Measurements from ENCODE around the gene NEMP1.

The NEMP1 gene

GRCh38 chr12:57107456-57108155, 29.0 kb upstream of the NEMP1 start:
- Mint-ChIP-seq H3K27ac (peak overlapping the region in 2 of 3 experiments; percentile 21 to 28), H3K4me1 (peaks cover 50% of the 10 kb centered on the region), H3K4me3 (peak overlapping the region; percentile 33 to 45 (median 34)), H3K36me3 (ENCODE audit: low read depth) (peaks cover 31% of the 10 kb centered on the region), H3K9me3 (no peaks in the 10 kb centered on the region), H3K27me3 (ENCODE audit: low read depth) (no peaks in the 10 kb centered on the region)
- no peak for TF ChIP-seq CTCF (IDR thresholded peaks at IDR 0.05; ENCODE audit: unreplicated experiment in 3 of 3)

DNA sequence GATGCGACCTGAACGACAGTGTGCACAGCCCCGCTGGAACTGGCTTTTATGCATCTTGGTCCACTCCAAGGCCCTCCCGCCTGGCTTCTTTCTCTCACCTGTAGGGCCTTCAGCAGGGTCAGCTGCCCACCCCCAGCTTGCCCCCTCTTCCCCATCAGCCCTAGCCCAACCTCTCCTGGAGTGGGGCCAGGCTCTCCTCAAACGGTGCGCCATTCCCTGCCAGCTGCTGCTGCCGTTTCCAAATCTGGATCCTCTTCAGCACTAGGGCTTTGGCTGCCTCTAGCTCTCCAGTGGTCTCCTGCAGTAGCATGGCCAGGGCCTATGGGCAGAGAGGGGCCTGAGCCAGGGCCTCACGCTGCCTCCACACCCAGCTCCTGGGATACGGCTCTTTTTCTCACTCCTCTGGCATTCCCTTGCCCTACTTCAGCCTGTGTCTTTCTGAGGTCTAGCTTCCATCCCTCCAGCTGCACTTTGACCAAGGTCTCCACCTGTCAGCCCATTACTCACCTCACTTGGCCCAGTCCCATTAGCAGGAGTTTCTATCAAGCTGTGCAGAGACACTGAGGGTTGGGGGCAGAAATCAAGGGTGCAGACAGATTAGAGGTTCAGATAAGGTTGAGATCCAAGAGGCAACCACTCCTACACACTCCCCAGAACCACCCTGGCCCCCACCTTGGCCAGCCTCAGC, 27.6 kb upstream of the NEMP1 start:
- Mint-ChIP-seq H3K4me1 (peaks cover 42% of the 10 kb centered on the region), H3K36me3 (ENCODE audit: low read depth) (peaks cover 38% of the 10 kb centered on the region), H3K27ac (no peak overlapping the region), H3K9me3 (no peaks in the 10 kb centered on the region), H3K4me3 (no peak overlapping the region), H3K27me3 (ENCODE audit: low read depth) (no peaks in the 10 kb centered on the region)
- TF ChIP-seq CTCF (IDR thresholded peaks at IDR 0.05; ENCODE audit: unreplicated experiment in 3 of 3): no peak

GRCh38 chr12:57105011-57105753, 26.6 kb upstream of the NEMP1 start:
- Mint-ChIP-seq H3K4me1 (peaks cover 38% of the 10 kb centered on the region), H3K36me3 (ENCODE audit: low read depth) (peaks cover 41% of the 10 kb centered on the region)

GRCh38 chr12:57104292-57104910, 25.8 kb upstream of the NEMP1 start:
- H3K4me3 Mint-ChIP-seq: no peak overlapping the region

More at GRCh38 chr12:57105011-57105753, 26.6 kb upstream of the NEMP1 start:
- H3K27me3 Mint-ChIP-seq (ENCODE audit: low read depth): no peaks in the 10 kb centered on the region
- no peak overlapping the region for H3K27ac Mint-ChIP-seq
- no peak for TF ChIP-seq CTCF (IDR thresholded peaks at IDR 0.05; ENCODE audit: unreplicated experiment in 3 of 3)
- no peak overlapping the region for H3K4me3 Mint-ChIP-seq
- no peaks in the 10 kb centered on the region for H3K9me3 Mint-ChIP-seq

DNA sequence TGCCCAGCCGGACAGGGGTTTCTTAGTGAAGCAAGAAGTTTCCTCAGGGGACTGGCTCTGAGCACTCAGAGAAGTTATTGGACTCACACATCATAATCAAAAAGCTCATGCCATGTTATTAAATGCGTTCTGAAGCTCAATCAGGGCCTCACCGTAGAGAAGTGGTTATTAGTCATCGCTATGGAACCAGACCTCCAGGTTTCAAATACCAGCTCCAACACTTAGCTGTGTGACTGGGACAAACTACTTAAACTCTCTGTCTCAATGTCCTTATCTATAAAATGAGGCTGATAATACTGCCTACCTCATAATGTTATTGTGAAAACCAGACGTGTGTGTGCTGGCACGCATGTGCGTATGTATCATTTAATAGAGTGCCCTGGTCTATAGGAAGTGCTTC, 25.3 kb upstream of the NEMP1 start:
- Mint-ChIP-seq H3K27me3 (ENCODE audit: low read depth) (no peaks in the 10 kb centered on the region), H3K4me3 (no peak overlapping the region), H3K4me1 (peaks cover 30% of the 10 kb centered on the region), H3K36me3 (ENCODE audit: low read depth) (peaks cover 54% of the 10 kb centered on the region), H3K9me3 (no peaks in the 10 kb centered on the region), H3K27ac (no peak overlapping the region)
- no peak for TF ChIP-seq CTCF (IDR thresholded peaks at IDR 0.05; ENCODE audit: unreplicated experiment in 3 of 3)

More at GRCh38 chr12:57104292-57104910, 25.8 kb upstream of the NEMP1 start:
- no peak overlapping the region for H3K27ac Mint-ChIP-seq
- H3K4me1 Mint-ChIP-seq: peaks cover 30% of the 10 kb centered on the region
- no peak for TF ChIP-seq CTCF (IDR thresholded peaks at IDR 0.05; ENCODE audit: unreplicated experiment in 3 of 3)
- peaks cover 49% of the 10 kb centered on the region for H3K36me3 Mint-ChIP-seq (ENCODE audit: low read depth)
- no peaks in the 10 kb centered on the region for H3K27me3 Mint-ChIP-seq (ENCODE audit: low read depth)
- no peaks in the 10 kb centered on the region for H3K9me3 Mint-ChIP-seq
